Right ventricle myocardium inferior (tissue), 1 donor: ENCODE data around the gene KCNT2. TPM values are rescaled to one million over a fixed set of nuclear protein-coding genes. Genes with fewer than 3 reads are reported as not detected.
"Not testable (repeated sequence)": the region's sequence is repeated elsewhere in the genome, so short reads cannot be mapped to it uniquely, and the experiment has no call there.

Experiments used
- ATAC-seq: fragments of 200-7000 bp; cut with Tn5 transposase; one replicate; pipeline ENCODE4 v1.9.1; 2020; ENCODE audit warnings: mild to moderate bottlenecking, moderate library complexity
- DNase-seq: peaks from one replicate; pipeline ENCODE4 v3.0.0; 2021; ENCODE audit errors: missing footprints
- intact Hi-C: fragments of 100-400 bp; cut with DNase I; formaldehyde crosslinking; loops from one replicate; pipeline ENCODE4 v1.11.0; 2022
- long read RNA-seq: library from polyadenylated mRNA; unstranded; transcript quantifications from one replicate; pipeline ENCODE4 v2.0.0, GENCODE V29; 2021
- total RNA-seq: library from RNA; stranded (reverse); fragmentation: NEBNext Ultra II Directional; extraction: Animal tissue kit (Norgen Biotek cat#: 25700); gene quantifications from one replicate; pipeline ENCODE4 v1.2.1, GENCODE V29; 2021
- donor health status: DM: no; HTN: yes; CAD: no; lungs with severe emphysema.

The KCNT2 gene
- total RNA-seq, result 0.81 TPM
- long read RNA-seq, result 0 reads

DNA sequence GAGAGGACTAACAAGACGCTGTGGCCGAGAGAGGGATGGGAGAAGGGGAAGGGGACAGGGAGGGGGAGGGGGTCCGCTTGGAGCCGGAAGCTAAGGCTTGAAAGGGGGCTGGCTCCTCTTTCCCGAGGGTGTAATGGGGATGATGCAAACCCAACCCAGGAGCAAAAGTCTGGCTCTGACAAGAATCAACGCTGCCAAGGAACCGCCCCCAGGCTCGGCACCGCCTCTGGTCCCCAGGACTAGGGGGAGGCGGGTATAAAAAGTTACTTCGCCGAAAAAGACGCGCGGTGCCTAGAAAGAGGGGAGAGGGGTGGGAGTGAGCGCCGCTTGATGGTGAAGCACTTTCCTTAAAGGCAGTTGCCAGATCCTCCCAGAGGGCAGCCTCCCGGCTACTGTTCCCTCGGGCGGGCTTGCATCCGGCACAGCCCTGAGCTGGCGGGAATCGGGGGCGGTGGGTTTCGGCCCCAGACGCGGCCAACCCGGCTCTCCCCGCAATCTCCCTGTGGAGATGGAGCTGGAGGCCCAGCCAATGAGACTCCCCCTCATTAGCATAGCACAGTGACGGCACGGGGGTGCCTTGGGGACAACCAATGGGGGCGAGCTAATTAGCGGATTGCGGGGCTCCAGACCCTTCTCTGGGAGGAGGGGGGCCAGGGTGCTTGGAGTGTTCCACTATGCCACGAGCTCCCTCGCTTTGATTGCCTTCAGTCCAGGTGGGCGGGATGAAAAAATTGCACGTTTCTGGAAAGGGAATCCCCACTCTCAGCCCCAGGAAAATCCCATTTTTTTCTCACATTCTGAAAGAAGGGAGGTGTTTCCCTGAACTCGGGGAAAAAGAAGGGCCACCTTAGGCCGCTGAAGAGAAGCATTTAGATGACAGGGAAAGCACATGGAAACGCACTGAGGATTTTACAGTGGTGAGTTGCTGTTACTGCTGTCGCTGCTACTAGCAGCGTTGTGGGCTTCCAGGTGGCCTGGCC is at the start of gene KCNT2:
Gene KCNT2 (minus strand): TSS at position 51 of the 980 bp plus-strand sequence. CDS start 131 bp downstream, outside the sequence.
- intact Hi-C loops, result no loop called here
- DNase-seq (peak; percentile 73), ATAC-seq (peak; percentile 84)

DNA sequence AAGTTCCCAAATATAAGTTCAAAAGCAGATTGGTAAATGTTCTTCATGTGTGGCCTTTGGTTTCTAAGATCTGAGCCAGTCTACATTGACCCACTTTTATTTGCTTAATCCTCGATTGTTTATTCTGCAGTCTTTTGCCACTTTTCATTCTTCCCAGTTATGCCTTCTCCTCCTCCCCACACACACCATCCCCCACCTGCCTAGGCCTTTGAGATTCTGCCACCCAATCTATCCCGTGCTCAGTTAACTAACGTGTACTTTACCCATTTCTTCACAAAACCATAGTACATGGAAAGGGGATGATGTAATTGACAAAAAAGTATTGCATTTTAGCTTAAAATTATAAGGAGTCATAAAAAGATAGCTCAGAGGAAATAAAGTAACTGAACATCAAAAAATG is 47.3 kb upstream of the KCNT2 start:
- intact Hi-C loops, result no loop called here
- no peak for ATAC-seq
- DNase-seq, result no peak

DNA sequence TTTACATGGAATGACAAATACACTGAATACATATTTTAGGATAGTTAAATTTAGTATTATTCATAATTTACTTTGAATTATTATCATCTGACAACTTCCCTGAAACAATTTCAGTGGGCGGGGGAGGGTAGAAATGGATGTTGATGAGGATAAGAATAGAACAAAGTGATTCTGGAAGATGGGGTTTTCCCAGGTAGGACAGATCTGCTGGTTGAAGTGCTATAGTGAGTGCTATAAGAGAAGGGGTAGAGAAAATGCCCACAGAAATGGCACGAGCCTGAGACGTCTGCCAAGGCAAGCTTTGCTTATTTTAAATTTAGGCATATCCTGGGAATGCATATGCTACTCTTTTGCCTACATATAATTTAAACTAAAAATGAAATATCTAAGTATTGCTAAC is 46.8 kb upstream of the KCNT2 start:
- DNase-seq (no peak), ATAC-seq (no peak)
- intact Hi-C loops, result no loop called here

DNA sequence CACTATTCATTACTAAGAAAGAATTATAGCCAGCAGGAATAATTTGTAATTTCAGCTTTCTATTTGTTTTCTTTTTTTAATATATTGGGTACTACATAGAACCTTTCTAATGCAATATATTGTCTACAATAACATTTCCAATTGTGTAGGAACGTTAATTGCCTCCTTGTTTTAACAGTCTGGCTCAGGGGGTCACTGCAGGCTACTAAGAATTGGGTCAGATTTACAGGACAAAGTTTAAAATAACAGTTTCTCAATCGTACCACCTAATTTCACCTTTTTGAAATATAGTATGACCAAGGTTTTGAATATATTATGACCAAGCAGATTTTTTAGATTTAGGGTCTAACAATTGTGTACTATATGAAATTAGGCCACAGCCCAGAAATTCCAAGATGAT is 46.0 kb upstream of the KCNT2 start:
- no peak for DNase-seq
- intact Hi-C loops, result no loop called here
- ATAC-seq, result no peak

DNA sequence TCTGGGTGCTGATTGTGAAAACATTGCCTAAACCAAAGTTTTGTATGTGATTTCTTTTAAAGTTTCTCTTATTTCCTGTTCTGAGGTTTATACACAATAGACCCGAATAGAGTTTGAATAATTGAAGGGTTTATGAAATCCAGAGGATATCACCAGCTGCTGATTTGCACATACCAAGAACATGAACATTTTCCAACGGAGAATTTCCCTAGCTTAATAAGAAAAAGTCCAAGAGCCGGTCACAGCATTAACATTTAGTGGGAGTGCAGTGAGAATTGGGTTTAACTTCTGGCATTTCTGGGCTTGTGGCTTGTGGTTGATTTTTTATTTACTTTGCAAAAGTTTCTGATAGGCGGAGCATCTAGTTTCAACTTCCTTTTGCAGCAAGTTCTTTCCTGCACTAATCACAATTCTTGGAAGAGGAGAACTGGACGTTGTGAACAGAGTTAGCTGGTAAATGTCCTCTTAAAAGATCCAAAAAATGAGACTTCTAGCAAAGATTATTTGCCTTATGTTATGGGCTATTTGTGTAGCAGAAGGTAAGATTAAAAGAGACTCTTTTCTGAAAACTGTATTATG is 43.5 kb upstream of the KCNT2 start, which contains the start of gene CFH:
Gene CFH (plus strand): TSS at position 407 of the 579 bp plus-strand sequence. CDS start 75 bp downstream, at position 482.
- DNase-seq, result no peak
- peak; percentile 39 for ATAC-seq
- intact Hi-C loops, result no loop called here

DNA sequence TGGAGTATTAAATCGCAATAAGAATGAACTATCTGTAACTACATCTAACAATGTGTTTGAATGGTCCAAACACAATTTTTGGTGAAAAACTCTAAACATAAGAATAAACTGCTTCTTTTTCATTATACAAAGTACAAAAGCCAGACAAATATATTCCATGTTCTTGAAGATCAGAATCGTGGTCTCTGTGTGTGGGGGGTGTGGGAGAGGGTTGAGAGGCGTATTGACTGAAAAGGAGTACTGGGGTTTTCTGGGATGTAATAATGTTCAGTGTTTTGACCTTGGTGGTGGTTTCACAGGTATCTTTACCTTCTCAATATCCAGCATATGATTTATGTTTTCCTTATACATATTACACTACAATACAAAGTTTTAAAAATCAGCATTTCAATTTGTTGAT is 42.8 kb upstream of the KCNT2 start:
- DNase-seq (no peak), ATAC-seq (no peak)
- intact Hi-C loops, result no loop called here

DNA sequence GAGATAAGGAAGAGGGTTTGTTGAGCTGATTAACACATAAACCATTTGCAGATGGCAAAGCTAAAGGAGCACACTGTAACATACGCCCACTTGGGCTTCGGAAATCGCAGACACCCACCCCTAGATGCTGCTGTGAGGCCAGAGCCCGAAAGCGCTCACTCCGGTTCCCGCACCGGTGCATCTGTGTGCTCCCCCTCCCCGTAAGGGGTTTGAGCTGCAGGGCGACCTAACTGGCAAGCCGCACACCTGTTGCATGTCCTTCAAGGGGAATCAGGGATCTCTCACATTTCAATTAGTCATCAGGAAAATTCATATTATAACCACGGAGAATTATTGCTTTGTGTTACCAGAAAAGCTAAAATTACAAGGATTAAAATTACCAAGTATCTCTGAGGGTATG is 42.2 kb upstream of the KCNT2 start:
- ATAC-seq, result no peak
- DNase-seq, result no peak
- intact Hi-C loops, result no loop called here

DNA sequence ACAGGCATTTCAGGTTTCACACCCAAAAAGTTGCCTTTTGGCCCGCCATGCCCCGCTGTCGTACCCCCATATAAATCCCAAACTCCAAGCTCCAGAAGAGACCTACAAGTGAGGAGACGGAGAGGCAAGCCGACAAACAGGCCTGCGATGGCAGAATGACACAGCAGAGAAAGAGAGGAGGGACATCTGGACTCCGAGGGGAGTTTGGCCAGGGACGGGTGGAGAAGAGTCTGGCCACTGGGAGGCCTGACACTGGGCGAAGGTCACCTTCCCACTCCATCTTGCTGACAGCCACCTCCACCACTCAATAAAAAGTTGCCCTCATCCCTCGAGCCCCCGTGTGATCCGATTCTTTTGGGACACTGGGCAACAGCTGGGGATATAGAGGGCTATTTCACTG is 41.8 kb upstream of the KCNT2 start:
- no peak for ATAC-seq
- no peak for DNase-seq
- intact Hi-C loops, result no loop called here

DNA sequence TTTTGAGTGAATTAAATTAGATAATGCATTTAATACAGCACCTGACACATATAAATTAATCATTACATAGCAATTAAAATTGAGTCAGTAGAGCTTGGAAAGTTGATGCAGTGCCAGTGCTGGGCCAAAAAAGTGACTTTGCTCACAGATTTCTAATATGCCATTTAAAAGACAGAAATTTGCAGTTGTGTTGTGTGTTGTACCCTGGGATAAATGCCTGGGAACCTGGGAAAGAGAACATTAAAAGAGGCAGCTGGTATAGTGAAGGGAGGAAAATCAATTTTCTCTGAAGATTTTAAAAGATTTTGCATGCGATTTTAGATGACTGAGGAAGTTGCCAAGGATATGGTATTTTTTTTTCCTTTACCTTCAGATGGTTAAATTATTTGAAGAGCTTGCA is 32.7 kb upstream of the KCNT2 start:
- intact Hi-C loops, result no loop called here

DNA sequence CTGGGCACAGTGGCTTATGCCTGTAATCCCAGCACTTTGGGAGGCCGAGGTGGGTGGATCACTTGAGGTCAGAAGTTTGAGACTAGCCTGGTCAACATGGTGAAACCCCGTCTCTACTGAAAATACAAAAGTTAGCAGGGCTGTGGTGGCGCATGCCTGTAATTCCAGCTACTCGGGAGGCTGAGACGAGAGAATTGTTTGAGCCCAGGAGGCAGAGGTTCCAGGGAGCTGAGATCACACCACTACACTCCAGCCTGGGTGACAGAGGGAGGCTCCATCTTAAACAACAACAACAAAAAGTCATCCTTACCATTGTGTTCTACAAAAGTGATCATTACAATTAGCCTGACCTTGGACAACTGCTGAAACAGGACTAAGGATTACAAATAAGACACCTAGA is 31.1 kb upstream of the KCNT2 start:
- DNase-seq, intact Hi-C loops, ATAC-seq: not testable (repeated sequence)

More for the DNA sequence above, 32.7 kb upstream of the KCNT2 start:
- ATAC-seq (no peak), DNase-seq (no peak)

DNA sequence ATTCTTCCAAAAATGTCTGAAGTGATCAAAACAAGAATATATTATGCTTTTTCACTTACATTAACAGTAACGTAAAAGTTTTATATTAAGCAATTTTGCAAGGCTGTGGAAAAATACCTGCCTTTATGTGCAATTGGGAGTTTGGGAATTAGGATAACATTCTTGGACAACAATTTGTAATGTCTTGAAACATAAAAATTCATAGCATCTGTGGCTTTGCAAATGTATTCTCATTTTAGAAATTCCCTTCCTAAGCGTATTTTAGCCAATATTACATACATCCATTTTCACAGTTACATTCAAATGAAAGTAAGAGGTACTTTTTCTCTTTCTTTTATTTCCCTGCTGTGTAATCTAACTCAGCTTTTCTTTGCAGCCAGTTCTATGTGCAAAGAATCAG is 30.2 kb upstream of the KCNT2 start:
- DNase-seq, result no peak
- intact Hi-C loops, result no loop called here
- no peak for ATAC-seq

DNA sequence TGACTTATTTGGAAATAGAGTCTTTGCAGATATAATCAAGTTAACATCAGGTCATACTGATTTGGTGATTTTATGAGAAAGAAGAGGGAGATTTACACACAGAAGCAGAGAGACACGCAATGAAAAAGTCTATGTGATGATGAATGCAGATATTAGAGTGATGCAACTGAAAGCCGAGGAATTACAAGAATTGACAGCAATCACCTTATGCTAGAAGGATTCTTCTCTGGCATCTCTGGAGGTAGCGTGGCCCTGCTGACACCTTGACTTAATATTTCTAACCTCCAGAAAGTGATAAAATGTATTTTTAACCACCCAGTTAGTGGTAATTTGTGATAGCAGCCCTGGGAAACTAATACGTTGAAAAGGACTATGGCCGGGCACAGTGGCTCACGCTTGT is 29.4 kb upstream of the KCNT2 start:
- intact Hi-C loops, result no loop called here
- DNase-seq (no peak), ATAC-seq (no peak)

DNA sequence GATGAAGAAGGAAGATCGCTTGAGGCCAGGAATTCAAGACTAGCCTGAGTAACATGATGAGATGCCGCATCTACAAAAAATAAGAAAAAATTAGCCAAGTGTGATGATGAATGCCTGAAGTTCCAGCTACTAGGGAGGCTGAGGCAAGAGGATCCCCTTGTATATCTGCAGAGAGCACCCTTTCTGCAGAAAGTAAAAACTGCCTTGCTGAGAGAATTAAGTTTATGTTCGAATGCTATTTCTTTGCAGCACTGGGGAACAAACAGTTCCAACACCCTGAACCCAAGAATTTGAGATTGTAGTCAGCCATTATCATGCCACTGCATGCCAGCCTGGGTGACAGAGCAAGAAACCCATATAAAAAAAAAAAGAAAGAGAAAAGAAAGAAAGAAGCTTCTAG is 20.6 kb upstream of the KCNT2 start:
- ATAC-seq (no peak), DNase-seq (no peak)
- intact Hi-C loops, result no loop called here

DNA sequence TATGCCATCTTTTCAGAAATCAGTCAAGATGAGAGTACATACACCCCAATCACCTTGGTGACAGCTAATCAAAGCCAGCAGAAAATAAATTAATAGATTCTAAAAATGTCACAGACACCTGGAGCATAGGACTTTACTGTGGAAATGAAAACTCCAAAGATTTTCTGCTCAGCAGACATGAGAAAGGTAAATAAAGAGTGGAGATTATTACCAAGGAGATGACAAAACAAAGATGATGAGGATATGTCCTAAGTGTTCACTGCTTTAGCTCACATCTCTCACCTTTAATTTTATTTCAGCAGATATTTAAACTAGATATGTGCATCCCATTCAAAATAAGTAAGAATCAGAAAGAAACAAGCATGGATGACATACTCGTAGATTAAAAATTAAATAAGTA is 14.8 kb upstream of the KCNT2 start:
- intact Hi-C loops, result no loop called here
- no peak for DNase-seq
- ATAC-seq, result no peak

DNA sequence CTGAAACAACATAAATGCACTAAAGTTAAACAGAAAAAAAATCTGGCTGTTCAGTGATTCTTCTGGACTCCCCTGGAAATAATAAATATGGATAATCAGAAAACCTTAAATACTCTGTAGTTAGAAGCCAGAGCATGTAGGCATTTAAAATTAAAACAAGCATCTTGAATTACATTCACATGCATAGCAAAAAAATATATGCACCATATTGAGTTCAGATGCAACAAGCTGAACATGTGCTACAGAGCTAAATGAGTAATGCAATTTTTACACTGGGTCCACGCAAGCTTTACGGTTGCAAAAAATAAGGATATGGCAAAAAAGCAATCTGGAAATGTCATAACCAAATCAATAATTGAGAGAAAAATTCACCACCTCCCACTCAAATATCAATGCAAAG is 11.5 kb upstream of the KCNT2 start:
- no peak for ATAC-seq
- intact Hi-C loops, result no loop called here

DNA sequence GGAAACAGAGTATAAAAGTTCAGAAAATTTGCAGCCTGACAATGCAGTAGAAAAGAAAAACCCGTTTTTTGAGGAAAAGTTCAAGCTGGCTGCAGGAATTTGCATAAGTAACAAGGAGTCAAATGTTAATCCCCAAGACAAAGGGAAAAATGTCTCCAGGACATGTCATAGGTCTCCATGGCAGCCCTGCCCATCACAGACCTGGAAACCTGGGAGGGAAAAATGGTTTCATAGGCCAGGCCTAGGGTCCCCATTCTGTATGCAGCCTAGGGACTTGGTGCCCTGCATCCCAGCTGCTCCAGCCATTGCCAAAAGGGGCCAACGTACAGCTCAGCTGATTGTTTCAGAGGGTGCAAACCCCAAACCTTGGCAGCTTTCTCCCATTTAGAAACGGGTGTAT is 3.6 kb upstream of the KCNT2 start:
- ATAC-seq (no peak), DNase-seq (no peak)
- intact Hi-C loops, result no loop called here

More for the DNA sequence above, 11.5 kb upstream of the KCNT2 start:
- DNase-seq, result no peak

DNA sequence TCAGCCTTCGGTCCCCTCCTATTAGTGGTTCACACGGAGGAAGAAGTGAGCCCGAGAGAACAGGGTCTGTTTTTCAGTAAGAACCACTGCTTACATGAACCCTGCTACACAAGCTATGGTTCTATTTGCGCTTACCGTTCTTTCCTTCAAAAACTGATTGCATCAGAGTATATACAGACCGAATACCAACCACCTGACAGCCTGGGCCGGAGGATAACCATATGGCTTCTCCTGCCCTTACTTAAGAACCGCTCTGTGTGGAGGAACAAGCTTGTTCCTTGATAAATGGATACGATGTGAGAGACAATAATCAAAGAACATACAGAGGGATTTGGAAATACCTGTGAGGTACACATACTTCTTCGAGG is 1.1 kb upstream of the KCNT2 start:
- intact Hi-C loops, result no loop called here
- ATAC-seq, result peak; percentile 24
- DNase-seq, result no peak

DNA sequence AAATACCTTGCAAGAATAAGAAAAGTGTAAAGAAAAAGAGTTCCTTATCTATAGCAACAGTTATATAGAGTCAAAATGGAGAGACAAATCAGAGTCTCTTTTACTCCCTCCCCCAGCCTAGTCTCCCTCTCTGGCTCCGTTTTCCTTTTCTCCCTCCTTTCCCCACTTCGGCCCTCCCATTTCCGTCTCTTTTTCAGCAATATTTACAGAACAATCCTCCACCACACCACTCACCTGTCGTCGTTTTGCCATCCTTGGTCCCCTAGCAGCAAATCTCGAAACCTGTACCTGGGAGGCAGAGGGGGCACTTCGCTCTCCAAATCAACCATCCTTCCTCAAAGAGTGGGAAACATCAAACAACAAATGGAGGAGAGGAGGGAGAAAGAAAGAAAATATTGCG is 259 bp downstream of the KCNT2 start:
- ATAC-seq, result no peak
- intact Hi-C loops, result no loop called here
- DNase-seq, result no peak

DNA sequence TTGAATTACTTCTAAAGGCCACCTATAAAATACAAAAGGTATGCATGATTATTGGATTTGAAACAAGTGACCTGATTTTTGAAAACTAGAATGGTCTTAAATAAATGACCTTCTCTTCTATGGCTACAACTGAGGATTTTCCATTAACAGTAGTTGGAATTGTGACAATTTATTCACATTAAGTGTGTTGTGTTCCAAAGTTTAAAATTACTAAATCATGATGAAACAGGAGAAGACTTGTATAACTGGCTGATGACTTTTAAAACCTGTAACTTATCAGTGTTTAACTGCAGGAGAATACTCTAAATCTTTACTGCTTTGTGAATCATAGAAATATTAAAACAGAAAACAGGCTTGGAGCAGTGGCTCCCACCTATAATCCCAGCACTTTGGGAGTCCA is 4.6 kb downstream of the KCNT2 start:
- DNase-seq (no peak), ATAC-seq (no peak)
- intact Hi-C loops, result no loop called here
